ENCODE data around the gene PDE8B. TPM values are rescaled to one million over a fixed set of nuclear protein-coding genes. Genes with fewer than 3 reads are reported as not detected.
"Not testable (repeated sequence)": the region's sequence is repeated elsewhere in the genome, so short reads cannot be mapped to it uniquely, and the experiment has no call there.

PDE8B gene
- total RNA-seq, 1 experiment from 2014 or later, result 0.07 TPM

DNA sequence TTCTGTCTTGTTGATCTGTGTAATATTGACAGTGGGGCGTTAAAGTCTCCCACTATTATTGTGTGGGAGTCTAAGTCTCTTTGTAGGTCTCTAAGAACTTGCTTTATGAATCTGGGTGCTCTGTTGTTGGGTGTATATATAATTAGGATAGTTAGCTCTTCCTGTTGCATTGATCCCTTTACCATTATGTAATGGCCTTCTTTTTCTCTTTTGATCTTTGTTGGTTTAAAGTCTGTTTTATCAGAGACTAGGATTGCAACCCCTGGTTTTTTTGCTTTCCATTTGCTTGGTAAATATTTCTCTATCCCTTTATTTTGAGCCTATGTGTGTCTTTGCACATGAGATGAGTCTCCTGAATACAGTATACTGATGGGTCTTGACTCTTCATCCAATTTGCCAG, 175.9 kb downstream of the PDE8B start:
- H3T11ph ChIP-seq (ENCODE audit: low read length); H3K9me3 ChIP-seq (ENCODE audit: control insufficient read depth, low read depth, low read length); H3K27me3 ChIP-seq (ENCODE audit: insufficient read depth, low read length); H3K14ac ChIP-seq (ENCODE audit: insufficient read depth, low read length); H3K79me2 ChIP-seq (ENCODE audit: insufficient read depth, low read length); DNase-seq; H3K4me2 ChIP-seq (ENCODE audit: insufficient read depth, insufficient read length, low read length); H2BK15ac ChIP-seq (ENCODE audit: low read depth, low read length); H3K9ac ChIP-seq (ENCODE audit: extremely low read depth, insufficient read length, low read length); H3K4ac ChIP-seq (ENCODE audit: low read depth, low read length); H2BK120ac ChIP-seq (ENCODE audit: low read depth, low read length, poor library complexity, severe bottlenecking); H3K27ac Mint-ChIP-seq; H3K23ac ChIP-seq (ENCODE audit: insufficient read length, low read depth, low read length); H3K4me1 ChIP-seq (ENCODE audit: insufficient read depth, low read length); H4K8ac ChIP-seq (replicated peaks; ENCODE audit: insufficient read length, low read depth, low read length); H3K23me2 ChIP-seq (ENCODE audit: insufficient read length, low read depth, low read length, poor library complexity, severe bottlenecking); H2BK12ac ChIP-seq (ENCODE audit: insufficient read length, low read depth, low read length); H3K18ac ChIP-seq (ENCODE audit: insufficient read length, low read depth, low read length); H2BK20ac ChIP-seq (ENCODE audit: low read depth, low read length, poor library complexity, severe bottlenecking); H3K27me3 Mint-ChIP-seq (ENCODE audit: low read depth); H4K91ac ChIP-seq (ENCODE audit: insufficient read length, low read depth, low read length); H3K4me3 Mint-ChIP-seq; H2AFZ ChIP-seq (ENCODE audit: low read length); H3K36me3 Mint-ChIP-seq (ENCODE audit: insufficient read depth in 1 of 3, low read depth in 3 of 3); H3K4me1 Mint-ChIP-seq; H4K5ac ChIP-seq (ENCODE audit: insufficient read length, low read depth, low read length); H2BK5ac ChIP-seq (ENCODE audit: insufficient read length, low read length); H3K9me3 Mint-ChIP-seq; H3K27ac ChIP-seq (ENCODE audit: insufficient read length, low read depth, low read length); H3K56ac ChIP-seq (ENCODE audit: insufficient read length, low read depth, low read length); H3K79me1 ChIP-seq (ENCODE audit: insufficient read depth, low read depth, low read length, poor library complexity, severe bottlenecking); H2AK5ac ChIP-seq (ENCODE audit: insufficient read length, low read length); H4K20me1 ChIP-seq (ENCODE audit: control insufficient read depth, insufficient read depth, insufficient read length): not testable (repeated sequence)
- WGBS (ENCODE audit: extremely low coverage, insufficient read length, low lambda C conversion rate), result no CpG with 5 or more reads among the region's 1 CpG
